Measurements from ENCODE around the gene PARD3. TPM values are rescaled to one million over a fixed set of nuclear protein-coding genes. Genes with fewer than 3 reads are reported as not detected.

PARD3 gene
- total and polyA plus RNA-seq, 3 donors from 2014 or later: 31.8 to 59.5 (median 49.5) TPM

DNA sequence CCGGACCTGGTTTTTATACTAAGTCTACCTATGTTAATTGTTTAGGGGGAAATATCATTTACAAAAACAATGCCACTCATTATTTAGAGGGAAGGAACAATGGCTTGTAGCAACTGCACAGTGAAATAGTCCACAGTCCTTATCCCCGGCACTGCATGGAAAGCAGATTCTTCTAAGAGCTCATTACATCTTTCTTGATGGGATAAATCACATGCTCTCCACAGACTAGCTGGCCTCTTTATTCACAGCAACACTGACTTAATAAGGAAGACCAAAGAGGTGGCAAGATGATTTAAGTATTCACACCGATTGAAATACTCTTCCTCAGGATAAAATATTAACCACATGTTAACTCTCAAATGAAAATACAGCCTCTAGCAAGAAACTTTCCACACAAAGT lies 349.4 kb downstream of the PARD3 start:
- WGBS, 2 donors: 78 to 81% methylated on average over 3 of the region's 3 CpGs
- DNase-seq: no peak
- no peak overlapping the region for H3K4me3 ChIP-seq
- no peaks in the 10 kb centered on the region for H3K9me3 ChIP-seq
- no peak overlapping the region for H3K27ac ChIP-seq
- no peaks in the 10 kb centered on the region for H3K27me3 ChIP-seq
- intact Hi-C loops (cut with DNase I; ENCODE audit: low total_unique reads): no loop called here
- TF ChIP-seq, protein P1, sequence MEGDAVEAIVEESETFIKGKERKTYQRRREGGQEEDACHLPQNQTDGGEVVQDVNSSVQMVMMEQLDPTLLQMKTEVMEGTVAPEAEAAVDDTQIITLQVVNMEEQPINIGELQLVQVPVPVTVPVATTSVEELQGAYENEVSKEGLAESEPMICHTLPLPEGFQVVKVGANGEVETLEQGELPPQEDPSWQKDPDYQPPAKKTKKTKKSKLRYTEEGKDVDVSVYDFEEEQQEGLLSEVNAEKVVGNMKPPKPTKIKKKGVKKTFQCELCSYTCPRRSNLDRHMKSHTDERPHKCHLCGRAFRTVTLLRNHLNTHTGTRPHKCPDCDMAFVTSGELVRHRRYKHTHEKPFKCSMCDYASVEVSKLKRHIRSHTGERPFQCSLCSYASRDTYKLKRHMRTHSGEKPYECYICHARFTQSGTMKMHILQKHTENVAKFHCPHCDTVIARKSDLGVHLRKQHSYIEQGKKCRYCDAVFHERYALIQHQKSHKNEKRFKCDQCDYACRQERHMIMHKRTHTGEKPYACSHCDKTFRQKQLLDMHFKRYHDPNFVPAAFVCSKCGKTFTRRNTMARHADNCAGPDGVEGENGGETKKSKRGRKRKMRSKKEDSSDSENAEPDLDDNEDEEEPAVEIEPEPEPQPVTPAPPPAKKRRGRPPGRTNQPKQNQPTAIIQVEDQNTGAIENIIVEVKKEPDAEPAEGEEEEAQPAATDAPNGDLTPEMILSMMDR (IDR thresholded peaks at IDR 0.05): no peak
- TF ChIP-seq POLR2A (IDR thresholded peaks at IDR 0.05): no peak
- H3K36me3 ChIP-seq (ENCODE audit: low read depth, missing control alignments): no peaks in the 10 kb centered on the region
- no peaks in the 10 kb centered on the region for H3K4me1 ChIP-seq

DNA sequence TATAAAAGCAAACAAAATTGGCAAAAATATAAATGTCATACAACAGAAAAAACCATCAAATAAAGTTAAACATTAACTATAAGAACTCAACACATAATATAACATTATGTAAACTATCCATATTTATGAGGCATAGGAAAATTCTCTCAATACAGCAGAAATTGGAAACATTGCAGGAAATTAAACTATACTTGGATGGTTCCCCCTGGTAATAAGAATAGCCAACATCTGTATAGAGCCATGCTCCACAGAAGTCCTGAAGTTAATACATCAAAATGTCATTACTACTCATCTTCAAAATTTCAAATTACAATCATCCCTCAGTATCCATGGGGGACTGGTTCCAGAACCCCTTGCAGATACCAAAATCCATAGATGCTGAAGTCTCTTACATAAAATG lies 350.5 kb downstream of the PARD3 start:
- intact Hi-C loops (cut with DNase I; ENCODE audit: low total_unique reads): no loop called here
- no peak for TF ChIP-seq POLR2A (IDR thresholded peaks at IDR 0.05)
- TF ChIP-seq, protein P1 (IDR thresholded peaks at IDR 0.05): no peak
- H3K4me3 ChIP-seq: no peak overlapping the region
- H3K4me1 ChIP-seq: no peaks in the 10 kb centered on the region
- H3K9me3 ChIP-seq: no peaks in the 10 kb centered on the region
- no peaks in the 10 kb centered on the region for H3K27me3 ChIP-seq
- no peak overlapping the region for H3K27ac ChIP-seq
- no peak for DNase-seq
- H3K36me3 ChIP-seq (ENCODE audit: low read depth, missing control alignments): no peaks in the 10 kb centered on the region

DNA sequence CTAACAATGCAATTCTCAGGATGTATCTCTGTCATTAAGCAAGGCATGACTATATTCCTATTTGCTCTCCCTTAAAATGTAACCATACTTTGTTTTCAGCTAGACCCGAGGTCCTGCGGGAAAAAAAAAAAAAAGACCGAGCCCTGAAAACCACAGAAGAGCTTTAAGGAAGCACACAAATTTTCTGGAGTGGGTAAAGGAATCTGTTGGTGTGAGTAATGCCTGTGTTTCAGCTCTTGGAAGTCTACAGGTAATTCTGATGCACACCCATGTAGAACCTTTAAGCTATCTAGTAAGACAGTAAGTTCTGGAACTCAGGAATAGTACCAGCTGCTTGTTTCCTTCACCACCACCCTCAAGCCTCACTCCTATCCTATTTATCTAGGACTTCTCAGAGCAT lies 351.1 kb downstream of the PARD3 start:
- DNase-seq: no peak
- no peak for TF ChIP-seq POLR2A (IDR thresholded peaks at IDR 0.05)
- TF ChIP-seq, protein P1 (IDR thresholded peaks at IDR 0.05): no peak
- intact Hi-C loops (cut with DNase I; ENCODE audit: low total_unique reads): no loop called here
- Histone ChIP-seq H3K27ac (no peak overlapping the region), H3K9me3 (no peaks in the 10 kb centered on the region), H3K36me3 (ENCODE audit: low read depth, missing control alignments) (no peaks in the 10 kb centered on the region), H3K27me3 (no peaks in the 10 kb centered on the region), H3K4me3 (no peak overlapping the region), H3K4me1 (no peaks in the 10 kb centered on the region)
- 78 to 89% methylated on average over 3 of the region's 3 CpGs for WGBS, 2 donors

DNA sequence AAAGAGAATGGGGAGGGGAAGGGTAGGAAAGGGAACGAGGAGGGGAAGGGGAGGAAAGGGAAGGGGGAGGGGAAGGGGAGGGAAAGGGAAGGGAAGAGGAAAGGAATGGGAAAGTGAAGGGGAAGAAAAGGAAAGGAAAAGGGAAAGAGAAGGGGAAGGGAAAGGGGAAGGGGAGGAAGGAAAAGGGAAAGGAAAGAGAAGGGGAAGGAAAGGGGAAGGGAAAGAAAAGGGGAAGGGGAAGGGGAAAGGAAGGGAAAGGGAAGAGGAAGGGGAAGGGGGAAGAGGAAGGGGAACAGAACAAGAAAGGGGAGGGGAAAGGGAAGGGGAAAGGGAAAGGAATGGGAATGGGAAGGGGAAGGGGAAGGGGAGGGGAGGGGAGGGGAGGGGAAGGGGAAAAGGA lies 352.1 kb downstream of the PARD3 start:
- no peak overlapping the region for H3K27ac ChIP-seq
- no peaks in the 10 kb centered on the region for H3K36me3 ChIP-seq (ENCODE audit: low read depth, missing control alignments)
- H3K4me3 ChIP-seq: no peak overlapping the region
- no peaks in the 10 kb centered on the region for H3K9me3 ChIP-seq
- WGBS, 2 donors: 95 to 100% methylated on average over 1 of the region's 1 CpG
- TF ChIP-seq POLR2A (IDR thresholded peaks at IDR 0.05): no peak
- TF ChIP-seq, protein P1 (IDR thresholded peaks at IDR 0.05): no peak
- intact Hi-C loops (cut with DNase I; ENCODE audit: low total_unique reads): no loop called here
- no peaks in the 10 kb centered on the region for H3K27me3 ChIP-seq
- no peaks in the 10 kb centered on the region for H3K4me1 ChIP-seq
- DNase-seq: no peak

DNA sequence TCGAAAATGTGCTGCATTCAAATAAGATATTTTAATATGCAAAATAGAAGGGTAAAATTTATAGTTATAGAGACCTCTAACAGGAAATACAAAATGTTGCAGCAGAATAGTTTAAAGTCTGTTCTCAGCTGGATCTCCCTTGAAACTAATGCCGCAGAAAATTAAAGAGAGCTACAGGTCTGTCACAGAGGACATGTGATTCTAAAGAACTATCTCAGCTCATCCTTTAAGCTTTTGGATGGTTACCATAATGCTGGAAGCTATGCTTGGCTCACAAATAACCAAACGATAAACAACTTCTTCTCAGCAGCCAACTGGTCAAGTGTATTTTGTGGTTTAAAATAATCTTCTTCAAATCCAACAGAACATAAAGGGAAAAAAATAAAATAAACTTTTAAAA lies 353.0 kb downstream of the PARD3 start:
- Histone ChIP-seq H3K36me3 (ENCODE audit: low read depth, missing control alignments) (no peaks in the 10 kb centered on the region), H3K27ac (no peak overlapping the region), H3K4me3 (no peak overlapping the region), H3K27me3 (no peaks in the 10 kb centered on the region), H3K9me3 (no peaks in the 10 kb centered on the region), H3K4me1 (no peaks in the 10 kb centered on the region)
- no peak for DNase-seq
- TF ChIP-seq POLR2A (IDR thresholded peaks at IDR 0.05): no peak
- TF ChIP-seq, protein P1 (IDR thresholded peaks at IDR 0.05): no peak
- intact Hi-C loops (cut with DNase I; ENCODE audit: low total_unique reads): no loop called here
- WGBS, 2 donors: 67 to 78% methylated on average over 3 of the region's 3 CpGs
